GM12873 (cell line): Measurements from ENCODE around the gene JMJD8.
A peak's percentile ranks its signal among the peaks of the same experiment; 100 is the strongest.

ENCODE experiments used
- CTCF ChIP-seq: IDR thresholded peaks from 2 replicates; pipeline ENCODE4 v1.5.1; 2012; ENCODE audit warnings: low read depth, mild to moderate bottlenecking, moderate library complexity, low read length, control low read depth; ENCODE audit not compliant: insufficient read depth; ENCODE audit errors: missing control alignments

The JMJD8 gene

DNA sequence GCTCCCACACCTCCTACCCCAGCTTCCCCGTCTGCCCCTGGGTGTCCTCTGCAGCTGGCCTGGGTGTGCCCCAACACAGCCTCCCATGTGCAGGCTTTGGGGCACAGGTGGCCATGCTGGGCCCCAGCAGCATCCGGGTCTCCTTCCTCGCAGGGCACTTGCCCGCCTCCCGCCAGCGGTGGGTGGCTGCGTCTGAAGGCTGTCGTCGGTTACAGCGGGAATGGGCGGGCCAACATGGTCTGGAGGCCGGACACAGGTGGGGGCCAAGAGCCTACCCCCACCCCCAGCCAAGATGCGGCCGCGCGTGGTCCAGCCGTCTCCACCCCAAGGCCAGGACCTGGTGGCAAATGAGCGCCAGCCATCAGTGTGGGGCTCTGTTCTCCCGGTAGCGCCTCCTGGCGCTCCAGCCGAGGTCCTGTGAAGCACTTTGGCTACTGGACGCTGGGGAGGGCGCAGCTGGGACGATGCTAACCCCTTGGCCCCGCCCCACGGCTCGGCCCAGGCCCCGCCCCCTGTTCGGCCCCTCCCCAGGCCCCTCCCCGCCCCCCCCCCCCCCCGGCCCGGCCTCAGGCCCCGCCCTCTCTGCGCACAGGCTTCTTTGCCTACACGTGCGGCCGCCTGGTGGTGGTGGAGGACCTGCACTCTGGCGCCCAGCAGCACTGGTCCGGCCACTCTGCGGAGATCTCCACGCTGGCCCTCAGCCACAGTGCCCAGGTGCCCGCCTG lies 23.5 kb downstream of the JMJD8 start:
- TF ChIP-seq CTCF, result peak; percentile 61

GRCh38 chr16:660132-660458 lies 24.0 kb downstream of the JMJD8 start:
- no peak for TF ChIP-seq CTCF

GRCh38 chr16:659618-660017 lies 24.5 kb downstream of the JMJD8 start:
- no peak for TF ChIP-seq CTCF

GRCh38 chr16:658679-659571 lies 25.2 kb downstream of the JMJD8 start:
- TF ChIP-seq CTCF, result no peak

DNA sequence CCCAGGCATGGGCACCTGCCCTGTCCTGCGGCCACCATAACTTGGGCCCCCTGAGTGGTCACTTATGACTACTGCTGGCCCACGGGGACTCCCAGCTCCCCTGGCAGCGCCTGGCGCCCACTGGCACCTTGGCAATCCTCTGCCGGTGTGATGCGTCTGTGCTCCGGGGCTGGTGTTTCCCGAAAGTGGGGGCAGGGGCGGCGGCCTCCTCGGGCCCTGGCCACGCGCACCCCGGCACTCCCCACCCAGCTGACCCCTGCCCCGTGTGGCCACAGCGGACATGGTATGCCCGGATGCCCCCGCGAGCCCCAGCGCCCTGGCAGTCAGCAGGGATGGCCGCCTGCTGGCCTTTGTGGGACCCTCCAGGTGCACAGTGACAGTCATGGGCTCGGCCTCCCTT lies 26.6 kb downstream of the JMJD8 start:
- no peak for TF ChIP-seq CTCF

- no peak for TF ChIP-seq CTCF
Observed at GRCh38 chr16:654034-654433, 30.1 kb downstream of the JMJD8 start.

DNA sequence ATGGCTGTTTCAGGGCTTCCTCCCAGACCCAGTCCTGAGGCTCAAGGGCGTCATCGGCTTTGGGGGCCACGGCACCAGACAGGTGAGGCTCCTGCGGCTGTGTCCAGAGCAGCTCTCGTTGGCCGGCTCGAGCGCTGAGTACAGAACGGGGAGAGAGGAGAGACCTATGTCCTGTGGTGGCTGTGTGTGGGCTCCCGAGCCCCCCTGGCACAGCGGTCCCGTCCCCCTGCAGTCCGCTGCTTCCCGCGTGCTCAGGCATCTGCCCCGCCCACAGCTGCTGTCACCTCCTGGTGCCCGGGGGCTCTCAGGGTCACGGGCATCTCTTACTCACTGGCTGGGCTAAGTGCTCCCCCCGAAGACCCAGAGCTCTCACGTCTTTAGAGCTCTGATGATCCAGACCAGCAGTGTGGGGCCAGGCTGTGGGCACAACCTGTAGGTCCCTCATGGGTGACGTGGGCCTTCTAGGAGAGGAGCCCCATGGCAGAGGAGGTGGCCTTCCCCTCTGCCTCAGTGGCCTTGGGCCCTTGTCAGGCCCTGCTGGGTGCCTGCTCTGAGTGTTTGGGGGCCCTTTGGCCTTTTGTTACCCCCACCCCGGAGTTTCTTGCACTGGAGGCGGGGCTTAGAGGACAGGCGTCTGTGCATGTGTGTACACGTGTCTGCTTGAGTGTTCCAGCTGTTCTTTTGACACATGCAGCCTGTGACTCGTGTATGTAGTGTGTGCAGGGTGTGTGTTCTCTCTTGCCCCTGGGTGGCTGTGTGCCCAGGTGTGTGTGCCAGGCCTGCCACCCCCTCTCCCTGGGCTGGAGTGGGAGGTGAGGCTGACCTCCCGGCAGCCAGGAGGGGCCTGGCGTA lies 31.5 kb downstream of the JMJD8 start:
- no peak for TF ChIP-seq CTCF
